ENCODE results near the gene ZBBX. TPM values are rescaled to one million over a fixed set of nuclear protein-coding genes. Genes with fewer than 3 reads are reported as not detected.

Gene ZBBX
- total and polyA plus RNA-seq, 2 donors: not detected

GRCh38 chr3:167355446-167355845, 24.7 kb downstream of the ZBBX start:
- no peak overlapping the region for H3K27ac ChIP-seq (ENCODE audit: low read depth)
- no peak for DNase-seq (ENCODE audit: extremely low spot score)
- no peaks in the 10 kb centered on the region for H3K36me3 ChIP-seq (ENCODE audit: insufficient read depth)
- no peak overlapping the region for H3K4me3 ChIP-seq (ENCODE audit: low read depth, low read length)
- no peaks in the 10 kb centered on the region for H3K4me1 ChIP-seq (ENCODE audit: insufficient read depth)

- DNase-seq (ENCODE audit: extremely low spot score): no peak
- 51% methylated on average over 1 of the region's 1 CpG for WGBS
- Histone ChIP-seq H3K4me1 (ENCODE audit: insufficient read depth) (no peaks in the 10 kb centered on the region), H3K27ac (ENCODE audit: low read depth) (no peak overlapping the region), H3K36me3 (ENCODE audit: insufficient read depth) (no peaks in the 10 kb centered on the region), H3K4me3 (ENCODE audit: low read depth, low read length) (no peak overlapping the region)
Measured at GRCh38 chr3:167354751-167355150, 25.3 kb downstream of the ZBBX start.

- DNase-seq (ENCODE audit: extremely low spot score): peak; percentile 2
- Histone ChIP-seq H3K36me3 (ENCODE audit: insufficient read depth) (no peaks in the 10 kb centered on the region), H3K27ac (ENCODE audit: low read depth) (no peak overlapping the region), H3K4me1 (ENCODE audit: insufficient read depth) (no peaks in the 10 kb centered on the region), H3K4me3 (ENCODE audit: low read depth, low read length) (no peak overlapping the region)
- WGBS: 22% methylated on average over 2 of the region's 2 CpGs
Measured at GRCh38 chr3:167350245-167350862, 29.7 kb downstream of the ZBBX start.

- no peak overlapping the region for H3K4me3 ChIP-seq (ENCODE audit: low read depth, low read length)
- H3K36me3 ChIP-seq (ENCODE audit: insufficient read depth): no peaks in the 10 kb centered on the region
- no peak overlapping the region for H3K27ac ChIP-seq (ENCODE audit: low read depth)
- 80% methylated on average over 1 of the region's 1 CpG for WGBS
- no peak for DNase-seq (ENCODE audit: extremely low spot score)
- H3K4me1 ChIP-seq (ENCODE audit: insufficient read depth): no peaks in the 10 kb centered on the region
Measured at GRCh38 chr3:167346171-167346570, 33.9 kb downstream of the ZBBX start.

GRCh38 chr3:167330993-167331785, 48.9 kb downstream of the ZBBX start:
- H3K4me1 ChIP-seq (ENCODE audit: insufficient read depth): no peaks in the 10 kb centered on the region
- WGBS: 88% methylated on average over 5 of the region's 5 CpGs
- H3K27ac ChIP-seq (ENCODE audit: low read depth): no peak overlapping the region
- H3K4me3 ChIP-seq (ENCODE audit: low read depth, low read length): no peak overlapping the region
- H3K36me3 ChIP-seq (ENCODE audit: insufficient read depth): no peaks in the 10 kb centered on the region
- DNase-seq (ENCODE audit: extremely low spot score): no peak

GRCh38 chr3:167323572-167323971, 56.5 kb downstream of the ZBBX start:
- Histone ChIP-seq H3K4me1 (ENCODE audit: insufficient read depth) (no peaks in the 10 kb centered on the region), H3K27ac (ENCODE audit: low read depth) (no peak overlapping the region), H3K4me3 (ENCODE audit: low read depth, low read length) (no peak overlapping the region), H3K36me3 (ENCODE audit: insufficient read depth) (no peaks in the 10 kb centered on the region)
- 69% methylated on average over 2 of the region's 2 CpGs for WGBS
- DNase-seq (ENCODE audit: extremely low spot score): no peak

- Histone ChIP-seq H3K4me3 (ENCODE audit: low read depth, low read length) (no peak overlapping the region), H3K36me3 (ENCODE audit: insufficient read depth) (no peaks in the 10 kb centered on the region), H3K4me1 (ENCODE audit: insufficient read depth) (no peaks in the 10 kb centered on the region), H3K27ac (ENCODE audit: low read depth) (no peak overlapping the region)
- WGBS: 80% methylated on average over 2 of the region's 2 CpGs
- DNase-seq (ENCODE audit: extremely low spot score): no peak
Measured at GRCh38 chr3:167318996-167319615, 61.0 kb downstream of the ZBBX start.

GRCh38 chr3:167318306-167318705, 61.8 kb downstream of the ZBBX start:
- no peaks in the 10 kb centered on the region for H3K4me1 ChIP-seq (ENCODE audit: insufficient read depth)
- H3K4me3 ChIP-seq (ENCODE audit: low read depth, low read length): no peak overlapping the region
- no peaks in the 10 kb centered on the region for H3K36me3 ChIP-seq (ENCODE audit: insufficient read depth)
- DNase-seq (ENCODE audit: extremely low spot score): no peak
- H3K27ac ChIP-seq (ENCODE audit: low read depth): no peak overlapping the region
- 79% methylated on average over 2 of the region's 2 CpGs for WGBS

GRCh38 chr3:167306319-167306718, 73.8 kb downstream of the ZBBX start:
- DNase-seq (ENCODE audit: extremely low spot score): no peak
- Histone ChIP-seq H3K27ac (ENCODE audit: low read depth) (no peak overlapping the region), H3K36me3 (ENCODE audit: insufficient read depth) (no peaks in the 10 kb centered on the region), H3K4me3 (ENCODE audit: low read depth, low read length) (no peak overlapping the region), H3K4me1 (ENCODE audit: insufficient read depth) (no peaks in the 10 kb centered on the region)
- WGBS: 57% methylated on average over 1 of the region's 1 CpG

- Histone ChIP-seq H3K27ac (ENCODE audit: low read depth) (no peak overlapping the region), H3K4me1 (ENCODE audit: insufficient read depth) (no peaks in the 10 kb centered on the region), H3K4me3 (ENCODE audit: low read depth, low read length) (no peak overlapping the region), H3K36me3 (ENCODE audit: insufficient read depth) (no peaks in the 10 kb centered on the region)
- WGBS: 0% methylated on average over 1 of the region's 1 CpG
- DNase-seq (ENCODE audit: extremely low spot score): no peak
Measured at GRCh38 chr3:167305340-167305890, 74.7 kb downstream of the ZBBX start.

GRCh38 chr3:167304077-167304476, 76.0 kb downstream of the ZBBX start:
- Histone ChIP-seq H3K4me3 (ENCODE audit: low read depth, low read length) (no peak overlapping the region), H3K36me3 (ENCODE audit: insufficient read depth) (no peaks in the 10 kb centered on the region), H3K4me1 (ENCODE audit: insufficient read depth) (no peaks in the 10 kb centered on the region), H3K27ac (ENCODE audit: low read depth) (no peak overlapping the region)
- WGBS: 29% methylated on average over 3 of the region's 3 CpGs
- DNase-seq (ENCODE audit: extremely low spot score): no peak

GRCh38 chr3:167302678-167303077, 77.4 kb downstream of the ZBBX start:
- Histone ChIP-seq H3K27ac (ENCODE audit: low read depth) (no peak overlapping the region), H3K4me3 (ENCODE audit: low read depth, low read length) (no peak overlapping the region), H3K36me3 (ENCODE audit: insufficient read depth) (no peaks in the 10 kb centered on the region), H3K4me1 (ENCODE audit: insufficient read depth) (no peaks in the 10 kb centered on the region)
- no peak for DNase-seq (ENCODE audit: extremely low spot score)
- 53% methylated on average over 2 of the region's 2 CpGs for WGBS

GRCh38 chr3:167300207-167300606, 79.9 kb downstream of the ZBBX start:
- H3K36me3 ChIP-seq (ENCODE audit: insufficient read depth): no peaks in the 10 kb centered on the region

GRCh38 chr3:167289435-167289834, 90.7 kb downstream of the ZBBX start:
- 92% methylated on average over 8 of the region's 8 CpGs for WGBS
- no peak for DNase-seq (ENCODE audit: extremely low spot score)
- H3K27ac ChIP-seq (ENCODE audit: low read depth): no peak overlapping the region

More at GRCh38 chr3:167300207-167300606, 79.9 kb downstream of the ZBBX start:
- H3K4me1 ChIP-seq (ENCODE audit: insufficient read depth): no peaks in the 10 kb centered on the region
- DNase-seq (ENCODE audit: extremely low spot score): no peak
- H3K4me3 ChIP-seq (ENCODE audit: low read depth, low read length): no peak overlapping the region
- H3K27ac ChIP-seq (ENCODE audit: low read depth): no peak overlapping the region

More at GRCh38 chr3:167289435-167289834, 90.7 kb downstream of the ZBBX start:
- H3K4me3 ChIP-seq (ENCODE audit: low read depth, low read length): no peak overlapping the region
- no peaks in the 10 kb centered on the region for H3K4me1 ChIP-seq (ENCODE audit: insufficient read depth)
- H3K36me3 ChIP-seq (ENCODE audit: insufficient read depth): no peaks in the 10 kb centered on the region
